Neural cell (in vitro differentiated cells): Measurements from ENCODE around the gene SRCAP.

Experiments used
- CTCF ChIP-seq: fragments of 450-650 bp; IDR thresholded peaks from 2 replicates; pipeline ENCODE4 v1.5.1; 2014; ENCODE audit warnings: antibody characterized with exemption, mild to moderate bottlenecking, moderate library complexity; ENCODE audit not compliant: poor library complexity, severe bottlenecking
- EP300 ChIP-seq: fragments of 450-650 bp; conservative IDR thresholded peaks from 2 replicates; pipeline ENCODE4 v1.6.1; 2014; ENCODE audit warnings: antibody characterized with exemption, mild to moderate bottlenecking, moderate library complexity; ENCODE audit not compliant: poor library complexity, severe bottlenecking
- EZH2 ChIP-seq: fragments of 200-600, 300-800 bp; shearing (Covaris generic), sonication (generic); IDR thresholded peaks from 2 replicates; pipeline ENCODE4 v1.6.1; 2014; ENCODE audit warnings: antibody characterized with exemption, low read length, borderline replicate concordance, mild to moderate bottlenecking; ENCODE audit not compliant: insufficient read depth, poor library complexity, severe bottlenecking
- POLR2AphosphoS5 ChIP-seq: IDR thresholded peaks from 2 replicates; pipeline ENCODE4 v1.6.1; 2012
- REST ChIP-seq: IDR thresholded peaks from 2 replicates; pipeline ENCODE4 v1.6.1; 2012; ENCODE audit warnings: borderline replicate concordance
- TAF1 ChIP-seq: IDR thresholded peaks from 2 replicates; pipeline ENCODE4 v1.6.1; 2012; ENCODE audit warnings: low read depth

- TF ChIP-seq EZH2 (no peak), CTCF (no peak), POLR2AphosphoS5 (no peak), REST (no peak), EP300 (no peak), TAF1 (no peak)
These were observed 2.0 kb downstream of the SRCAP start for GRCh38 chr16:30700971-30701370.
